Pancreas (tissue), 10 donors: ENCODE results near the gene NR2F1-AS1. TPM values are rescaled to one million over a fixed set of nuclear protein-coding genes. Genes with fewer than 3 reads are reported as not detected.

Experiments used
- ATAC-seq, 4 donors: fragments of 200-7000 bp; cut with Tn5 transposase; one replicate each; pipeline versions ENCODE4 v1.8.0 to v1.9.1; 2020; ENCODE audit warnings: mild to moderate bottlenecking in 4 of 4, moderate library complexity in 4 of 4
- DNase-seq, 6 donors: peaks; one replicate each; pipeline ENCODE4 v3.0.0-alpha.2; 2020
- FAIRE-seq: peaks from 2 replicates; lab custom pipeline; 2012; peaks lifted over from hg19 to GRCh38; lab: Jason Lieb, UNC
- H3K27ac ChIP-seq, 4 donors: fragments of 200-600 bp; sonication (generic); 1 replicate in 3 of 4; 2 replicates in 1 of 4; pipeline versions ENCODE4 v1.5.0 to v1.8.0; 2020
- H3K27me3 ChIP-seq, 4 donors: fragments of 200-600 bp; one replicate each; pipeline ENCODE4 v1.8.0; 2021
- H3K36me3 ChIP-seq, 3 donors: fragments of 200-600 bp; sonication (generic) in 1 of 3; one replicate each; pipeline versions ENCODE4 v1.5.0 to v1.8.0; 2020 to 2021
- H3K4me1 ChIP-seq, 3 donors: fragments of 200-600 bp; one replicate each; pipeline ENCODE4 v1.8.0; 2021
- H3K4me3 ChIP-seq, 4 donors: fragments of 200-600 bp; sonication (generic) in 2 of 4; one replicate each; pipeline versions ENCODE4 v1.5.0 to v1.8.0; 2020 to 2021
- H3K9me3 ChIP-seq, 4 donors: fragments of 200-600 bp; one replicate each; pipeline ENCODE4 v1.8.0; 2021
- WGBS, 2 donors: extraction: QIAGEN DNeasy Blood & Tissue Kit; methylation state at CpG; one replicate each; pipeline ENCODE4 v1.1.7; 2013; 5-methylcytosine and 5-hydroxymethylcytosine counted together
- intact Hi-C, 3 donors: fragments of 100-400 bp; cut with DNase I; formaldehyde crosslinking; loops; one replicate each; pipeline versions ENCODE4 v1.11.1 to v1.14.2; 2022
- polyA plus RNA-seq, 2 donors: library from polyadenylated mRNA; stranded (reverse); fragments of 200-250 nt; gene quantifications; one replicate each; pipeline ENCODE4 v1.2.3, GENCODE V29; 2013
- total RNA-seq, 6 donors: library from RNA; stranded (reverse); fragmentation: NEBNext Ultra II Directional in 4 of 6; extraction: Animal tissue kit (Norgen Biotek cat#: 25700) in 4 of 6; gene quantifications; one replicate each; pipeline versions ENCODE4 v1.2.1 to v1.2.4, GENCODE V29; 2021 to 2023
- TF ChIP-seq, protein P1 (sequence below), 4 donors: fragments of 200-600 bp; sonication (generic) in 3 of 4; IDR thresholded peaks; one replicate each; pipeline versions ENCODE4 v1.5.0 to v1.8.0; 2021; ENCODE audit warnings: antibody characterized with exemption in 4 of 4
- donor health status: healthy with polysubstance abuse.
- donor health status: DM: no; HTN: no; CAD: no; lungs with moderate emphysema.
- donor health status: DM: no; HTN: no; CAD: no.
- donor health status: control.
- donor health status: control.
- donor health status: Bipolar disorder and iron deficiency.
- donor health status: DM: yes; HTN: yes; CAD: no.
- donor health status: DM: no; HTN: no; CAD: no.
- donor health status: DM: no; HTN: no; CAD: no.
- donor health status: DM: yes; HTN: yes; CAD: no.

Gene NR2F1-AS1
- total and polyA plus RNA-seq, 8 donors = 0.65 to 4.4 (median 2.1) TPM

DNA sequence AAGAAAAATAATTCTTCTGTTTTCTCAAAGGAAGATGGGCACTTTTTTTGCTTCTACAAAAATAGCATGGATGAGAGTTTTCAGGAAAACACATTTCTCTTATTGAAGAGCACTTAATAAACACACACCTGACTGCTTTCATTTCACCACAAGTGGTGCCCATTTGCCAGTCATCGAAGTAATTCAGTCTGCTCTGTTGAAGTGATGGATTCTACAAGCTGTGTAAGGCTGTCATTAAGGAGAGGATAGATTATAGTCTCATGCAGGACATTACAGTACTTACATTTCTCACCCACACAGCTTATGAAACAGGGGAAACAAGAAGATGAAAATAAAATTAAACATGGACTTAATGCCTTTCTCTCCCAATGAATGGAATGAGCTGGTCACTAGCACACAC lies 165.2 kb downstream of the NR2F1-AS1 start:
- FAIRE-seq = no peak
- DNase-seq = no peak

DNA sequence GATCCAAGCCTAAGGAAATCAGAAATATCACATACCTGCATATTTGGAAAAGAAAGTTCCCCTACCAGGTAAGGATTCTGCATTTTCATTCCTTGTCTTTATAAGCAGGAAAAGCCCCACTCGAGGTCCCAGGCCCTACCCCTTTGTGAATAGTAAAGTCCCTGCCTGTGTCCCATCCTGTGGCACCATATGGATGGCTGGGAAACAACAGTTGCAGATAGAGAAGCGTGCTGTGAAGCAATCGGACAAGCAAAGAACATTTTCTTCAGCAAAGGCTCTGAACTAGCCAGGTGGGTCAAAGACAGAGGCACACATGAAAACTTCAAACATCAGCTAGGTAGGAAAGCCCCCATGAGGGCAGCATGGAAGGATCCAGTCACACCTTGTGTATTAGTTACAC lies 169.3 kb downstream of the NR2F1-AS1 start:
- no peaks in the 10 kb centered on the region for H3K36me3 ChIP-seq
- TF ChIP-seq, protein P1, sequence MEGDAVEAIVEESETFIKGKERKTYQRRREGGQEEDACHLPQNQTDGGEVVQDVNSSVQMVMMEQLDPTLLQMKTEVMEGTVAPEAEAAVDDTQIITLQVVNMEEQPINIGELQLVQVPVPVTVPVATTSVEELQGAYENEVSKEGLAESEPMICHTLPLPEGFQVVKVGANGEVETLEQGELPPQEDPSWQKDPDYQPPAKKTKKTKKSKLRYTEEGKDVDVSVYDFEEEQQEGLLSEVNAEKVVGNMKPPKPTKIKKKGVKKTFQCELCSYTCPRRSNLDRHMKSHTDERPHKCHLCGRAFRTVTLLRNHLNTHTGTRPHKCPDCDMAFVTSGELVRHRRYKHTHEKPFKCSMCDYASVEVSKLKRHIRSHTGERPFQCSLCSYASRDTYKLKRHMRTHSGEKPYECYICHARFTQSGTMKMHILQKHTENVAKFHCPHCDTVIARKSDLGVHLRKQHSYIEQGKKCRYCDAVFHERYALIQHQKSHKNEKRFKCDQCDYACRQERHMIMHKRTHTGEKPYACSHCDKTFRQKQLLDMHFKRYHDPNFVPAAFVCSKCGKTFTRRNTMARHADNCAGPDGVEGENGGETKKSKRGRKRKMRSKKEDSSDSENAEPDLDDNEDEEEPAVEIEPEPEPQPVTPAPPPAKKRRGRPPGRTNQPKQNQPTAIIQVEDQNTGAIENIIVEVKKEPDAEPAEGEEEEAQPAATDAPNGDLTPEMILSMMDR (IDR thresholded peaks at IDR 0.05) = no peak
- no peak overlapping the region for H3K4me3 ChIP-seq
- no peak overlapping the region for H3K27ac ChIP-seq
- 60 to 62% methylated on average over 3 of the region's 3 CpGs for WGBS, 2 donors
- no peaks in the 10 kb centered on the region for H3K9me3 ChIP-seq
- DNase-seq = no peak
- no peak for FAIRE-seq
- intact Hi-C loops = no loop called here
- H3K27me3 ChIP-seq = no peaks in the 10 kb centered on the region
- ATAC-seq = no peak
- H3K4me1 ChIP-seq = no peaks in the 10 kb centered on the region

More for the DNA sequence above, 165.2 kb downstream of the NR2F1-AS1 start:
- Histone ChIP-seq H3K36me3 (no peaks in the 10 kb centered on the region), H3K4me1 (no peaks in the 10 kb centered on the region), H3K27me3 (no peaks in the 10 kb centered on the region), H3K4me3 (no peak overlapping the region), H3K9me3 (no peaks in the 10 kb centered on the region), H3K27ac (no peak overlapping the region)
- intact Hi-C loops = no loop called here
- TF ChIP-seq, protein P1 (IDR thresholded peaks at IDR 0.05) = no peak
- 52 to 59% methylated on average over 1 of the region's 1 CpG for WGBS, 2 donors
- ATAC-seq = no peak

DNA sequence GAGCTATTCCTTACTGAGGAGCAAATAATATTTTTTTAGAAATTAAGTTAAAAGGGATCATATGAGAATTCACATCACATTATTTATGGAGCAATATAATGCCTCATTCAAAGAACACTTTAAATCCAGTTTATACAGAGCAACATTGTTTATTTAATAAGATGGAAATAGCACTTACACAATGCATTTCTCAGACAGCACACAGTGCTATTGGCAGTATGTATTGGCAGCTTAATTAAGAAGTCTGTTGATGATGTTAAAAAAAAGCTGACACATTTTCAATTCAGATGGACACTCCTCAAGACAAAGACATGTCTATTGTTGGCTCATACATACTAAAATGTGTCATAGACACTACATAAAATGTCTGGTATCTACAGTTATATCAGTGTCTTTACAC lies 171.3 kb downstream of the NR2F1-AS1 start:
- H3K9me3 ChIP-seq = no peaks in the 10 kb centered on the region
- no peak overlapping the region for H3K4me3 ChIP-seq
- H3K4me1 ChIP-seq = no peaks in the 10 kb centered on the region
- no peak overlapping the region for H3K27ac ChIP-seq
- DNase-seq (no peak), ATAC-seq (no peak), FAIRE-seq (no peak)
- H3K36me3 ChIP-seq = no peaks in the 10 kb centered on the region
- intact Hi-C loops = no loop called here
- no peaks in the 10 kb centered on the region for H3K27me3 ChIP-seq
- TF ChIP-seq, protein P1 (IDR thresholded peaks at IDR 0.05) = no peak

DNA sequence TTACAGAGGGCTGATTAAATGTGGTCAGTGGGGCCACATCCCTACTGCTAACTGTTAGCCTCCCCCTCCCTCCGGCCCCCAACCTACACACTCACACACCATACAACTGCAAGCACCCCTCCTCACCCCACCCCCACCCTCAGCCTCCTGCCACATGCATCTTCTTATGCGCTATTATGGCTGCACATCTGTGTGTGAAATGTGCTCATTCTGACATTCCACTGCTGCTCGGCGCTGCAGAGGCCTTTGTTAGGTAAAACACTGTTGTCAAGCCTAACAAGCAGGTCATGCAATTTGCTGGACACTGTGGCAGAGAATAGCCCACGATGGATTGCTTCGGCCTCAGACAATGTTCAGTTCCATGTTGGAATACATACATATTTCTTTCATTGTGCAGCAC lies 173.6 kb downstream of the NR2F1-AS1 start:
- ATAC-seq (no peak), FAIRE-seq (no peak), DNase-seq (no peak)
- Histone ChIP-seq H3K36me3 (no peaks in the 10 kb centered on the region), H3K4me3 (no peak overlapping the region), H3K9me3 (no peaks in the 10 kb centered on the region), H3K27ac (no peak overlapping the region), H3K4me1 (no peaks in the 10 kb centered on the region), H3K27me3 (no peaks in the 10 kb centered on the region)
- 56% methylated on average over 6 of the region's 6 CpGs for WGBS, 2 donors
- TF ChIP-seq, protein P1 (IDR thresholded peaks at IDR 0.05) = no peak
- intact Hi-C loops = no loop called here

DNA sequence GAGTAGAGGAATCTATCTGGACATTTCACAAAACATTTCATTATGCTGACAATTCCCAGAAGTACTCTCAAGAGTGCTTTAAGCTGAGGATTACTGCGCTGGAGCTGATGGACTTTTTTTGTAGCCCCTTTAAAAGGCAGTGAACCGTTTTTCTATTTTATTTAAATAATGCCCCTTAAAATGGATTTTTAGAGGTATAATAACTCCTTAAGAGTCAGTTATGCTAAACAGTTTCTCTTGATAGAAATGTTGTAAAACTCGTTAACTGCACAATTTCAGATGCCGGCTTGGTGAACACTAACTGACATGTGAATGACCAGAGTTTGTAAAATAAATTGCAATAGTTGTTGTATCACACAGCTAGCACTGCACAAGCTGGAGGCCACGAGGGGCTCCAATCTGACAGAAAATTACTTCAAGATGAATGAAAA lies 174.0 kb downstream of the NR2F1-AS1 start:
- H3K9me3 ChIP-seq = no peaks in the 10 kb centered on the region
- H3K36me3 ChIP-seq = no peaks in the 10 kb centered on the region
- H3K4me3 ChIP-seq = no peak overlapping the region
- DNase-seq (no peak), ATAC-seq (no peak), FAIRE-seq (no peak)
- intact Hi-C loops = no loop called here
- H3K27ac ChIP-seq = no peak overlapping the region
- WGBS, 2 donors = 60 to 65% methylated on average over 5 of the region's 5 CpGs
- no peaks in the 10 kb centered on the region for H3K27me3 ChIP-seq
- TF ChIP-seq, protein P1 (IDR thresholded peaks at IDR 0.05) = no peak
- H3K4me1 ChIP-seq = no peaks in the 10 kb centered on the region
